Measurements from ENCODE around the gene GRM7. TPM values are rescaled to one million over a fixed set of nuclear protein-coding genes. Genes with fewer than 3 reads are reported as not detected.

GRM7 gene
- total RNA-seq, 2 experiments from 2014 or later: not detected

- Mint-ChIP-seq H3K4me3 (no peak overlapping the region), H3K4me1 (ENCODE audit: low read depth) (no peaks in the 10 kb centered on the region), H3K27me3 (no peaks in the 10 kb centered on the region), H3K27ac (no peak overlapping the region), H3K9me3 (peaks cover 3% of the 10 kb centered on the region), H3K36me3 (ENCODE audit: low read depth) (no peaks in the 10 kb centered on the region)
- TF ChIP-seq CTCF (IDR thresholded peaks at IDR 0.05): no peak
- ChIA-PET CTCF (no interaction called here), POLR2A (no interaction called here)
- ATAC-seq (no peak), DNase-seq (no peak)
- intact Hi-C loops (cut with micrococcal nuclease): no loop called here
These were observed 340.9 kb downstream of the GRM7 start for GRCh38 chr3:7201784-7202183.

DNA sequence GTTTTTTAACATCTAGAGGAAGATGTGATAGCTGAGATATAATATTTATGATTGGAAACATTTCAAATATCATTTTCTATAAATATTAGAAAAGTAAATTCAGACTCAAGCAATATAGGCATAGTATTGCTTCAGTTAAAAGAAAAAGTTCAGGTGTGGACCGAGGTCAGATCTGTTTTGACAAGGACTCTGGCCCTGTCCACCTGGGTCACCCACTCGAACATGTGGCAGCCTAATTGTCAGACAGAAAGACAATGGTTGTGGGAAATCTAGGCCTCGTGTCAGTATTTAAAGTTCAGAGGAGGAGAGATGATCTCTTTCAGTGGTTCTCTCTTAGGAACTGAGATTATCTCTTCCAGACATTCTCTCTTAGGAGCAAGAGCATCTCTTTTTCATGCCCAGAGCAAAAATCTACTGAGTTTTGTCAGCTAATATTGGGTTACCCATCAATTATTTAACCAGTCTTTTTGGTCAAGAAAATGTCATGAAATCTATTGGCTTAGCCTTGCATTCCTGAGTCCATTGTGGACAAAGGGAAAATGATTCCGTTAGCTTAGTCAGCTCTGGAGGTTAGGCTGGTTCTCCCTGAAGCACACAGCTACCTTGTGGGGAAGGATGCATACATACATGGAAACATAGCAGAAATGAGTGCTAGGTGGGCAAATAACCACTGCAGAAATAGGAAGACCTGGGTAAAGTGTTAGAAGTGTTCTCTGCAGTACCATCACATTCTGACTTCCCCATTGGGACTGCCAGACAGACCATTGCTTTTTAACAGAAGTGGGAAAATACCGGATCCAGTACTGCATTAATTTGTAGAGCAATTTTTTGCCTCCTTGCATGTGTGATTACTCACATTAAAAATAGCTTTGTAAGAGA is 343.3 kb downstream of the GRM7 start:
- Mint-ChIP-seq H3K27me3 (no peaks in the 10 kb centered on the region), H3K27ac (no peak overlapping the region), H3K4me3 (no peak overlapping the region), H3K4me1 (ENCODE audit: low read depth) (no peaks in the 10 kb centered on the region), H3K9me3 (peaks cover 3% of the 10 kb centered on the region), H3K36me3 (ENCODE audit: low read depth) (no peaks in the 10 kb centered on the region)
- intact Hi-C loops (cut with micrococcal nuclease): no loop called here
- no peak for ATAC-seq
- CTCF ChIA-PET: no interaction called here
- TF ChIP-seq CTCF (IDR thresholded peaks at IDR 0.05): no peak
- POLR2A ChIA-PET: no interaction called here
- DNase-seq: no peak

DNA sequence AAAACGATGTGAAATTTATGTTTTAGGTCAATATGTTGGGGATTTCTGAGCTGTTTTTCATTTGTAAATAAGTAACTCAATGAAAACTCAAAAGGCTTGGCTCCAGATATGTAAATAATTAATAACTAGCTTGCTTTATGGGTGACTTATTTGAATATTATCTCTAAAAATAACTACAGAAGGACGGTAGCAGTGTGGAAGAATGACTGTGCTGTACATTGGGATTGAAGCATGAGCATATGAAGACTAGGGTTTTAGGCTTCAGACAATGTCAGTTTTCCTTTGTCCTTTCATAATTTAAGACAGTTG is 343.9 kb downstream of the GRM7 start:
- H3K4me3 Mint-ChIP-seq: no peak overlapping the region
- intact Hi-C loops (cut with micrococcal nuclease): no loop called here
- no peak for TF ChIP-seq CTCF (IDR thresholded peaks at IDR 0.05)
- DNase-seq (no peak), ATAC-seq (no peak)
- POLR2A ChIA-PET: no interaction called here
- no peaks in the 10 kb centered on the region for H3K4me1 Mint-ChIP-seq (ENCODE audit: low read depth)
- CTCF ChIA-PET: no interaction called here
- no peak overlapping the region for H3K27ac Mint-ChIP-seq
- no peaks in the 10 kb centered on the region for H3K36me3 Mint-ChIP-seq (ENCODE audit: low read depth)
- peaks cover 3% of the 10 kb centered on the region for H3K9me3 Mint-ChIP-seq
- no peaks in the 10 kb centered on the region for H3K27me3 Mint-ChIP-seq

DNA sequence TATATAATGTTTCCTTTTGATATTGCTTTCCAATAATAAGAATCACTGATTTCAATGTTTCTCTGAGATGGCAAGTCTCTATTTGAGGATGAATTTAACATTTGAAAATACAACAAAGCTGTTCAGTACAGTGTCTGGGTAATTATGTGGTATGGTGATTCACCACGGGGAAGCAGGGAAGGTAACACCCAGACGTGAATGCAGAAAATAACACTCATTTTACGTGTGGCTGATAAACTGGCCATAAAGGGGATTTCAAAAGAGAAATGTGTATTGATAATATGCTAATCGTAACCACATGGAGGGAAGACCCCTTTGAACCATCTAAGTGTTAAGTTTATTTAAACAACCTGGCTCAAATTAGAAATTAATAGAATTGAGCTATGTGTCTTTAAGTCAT is 344.6 kb downstream of the GRM7 start:
- H3K9me3 Mint-ChIP-seq: peaks cover 3% of the 10 kb centered on the region
- H3K36me3 Mint-ChIP-seq (ENCODE audit: low read depth): no peaks in the 10 kb centered on the region
- no peak for ATAC-seq
- H3K4me1 Mint-ChIP-seq (ENCODE audit: low read depth): no peaks in the 10 kb centered on the region
- no peak overlapping the region for H3K4me3 Mint-ChIP-seq
- no peak for DNase-seq
- H3K27me3 Mint-ChIP-seq: no peaks in the 10 kb centered on the region
- no peak for TF ChIP-seq CTCF (IDR thresholded peaks at IDR 0.05)
- ChIA-PET CTCF (no interaction called here), POLR2A (no interaction called here)
- H3K27ac Mint-ChIP-seq: no peak overlapping the region
- intact Hi-C loops (cut with micrococcal nuclease): no loop called here

DNA sequence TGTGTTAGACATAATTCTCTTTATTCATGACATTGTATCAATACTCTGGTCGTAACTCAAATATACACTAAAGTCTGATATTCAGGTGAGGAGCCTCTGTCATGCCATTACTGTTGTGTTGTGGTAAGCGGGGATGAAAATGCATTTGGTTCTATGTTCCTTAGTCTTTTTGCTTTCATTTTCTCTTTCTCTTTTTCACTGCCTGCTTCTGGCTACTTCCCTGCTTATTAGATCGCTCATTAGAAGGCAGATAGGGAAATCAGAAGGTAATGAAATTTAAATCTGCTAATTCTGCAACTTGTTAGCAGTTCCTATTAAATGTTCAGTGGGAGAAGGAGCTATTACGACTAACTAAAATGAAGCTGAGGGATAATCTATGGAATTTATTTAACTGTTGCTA is 345.0 kb downstream of the GRM7 start:
- H3K36me3 Mint-ChIP-seq (ENCODE audit: low read depth): no peaks in the 10 kb centered on the region
- TF ChIP-seq CTCF (IDR thresholded peaks at IDR 0.05): no peak
- intact Hi-C loops (cut with micrococcal nuclease): no loop called here
- H3K9me3 Mint-ChIP-seq: peaks cover 3% of the 10 kb centered on the region
- H3K4me1 Mint-ChIP-seq (ENCODE audit: low read depth): no peaks in the 10 kb centered on the region
- ChIA-PET POLR2A (no interaction called here), CTCF (no interaction called here)
- ATAC-seq (no peak), DNase-seq (no peak)
- no peak overlapping the region for H3K4me3 Mint-ChIP-seq
- H3K27ac Mint-ChIP-seq: no peak overlapping the region
- no peaks in the 10 kb centered on the region for H3K27me3 Mint-ChIP-seq
